BLaER1 (cell line): ENCODE data around the gene COX7C.
"Not testable (repeated sequence)": the region's sequence is repeated elsewhere in the genome, so short reads cannot be mapped to it uniquely, and the experiment has no call there.

Experiments
- H3K27ac ChIP-seq: shearing (Covaris generic); formaldehyde crosslinking; 2 replicates; pipeline ENCODE4 v1.8.1; 2022
- H3K27me3 ChIP-seq: shearing (Covaris generic); formaldehyde crosslinking; 2 replicates; pipeline ENCODE4 v1.8.1; 2022
- H3K36me3 ChIP-seq: shearing (Covaris generic); formaldehyde crosslinking; 2 replicates; pipeline ENCODE4 v1.8.1; 2022
- H3K4me1 ChIP-seq: shearing (Covaris generic); formaldehyde crosslinking; 2 replicates; pipeline ENCODE4 v1.8.1; 2022
- H3K4me2 ChIP-seq: shearing (Covaris generic); formaldehyde crosslinking; 2 replicates; pipeline ENCODE4 v1.8.1; 2022
- H3K4me3 ChIP-seq: shearing (Covaris generic); formaldehyde crosslinking; 2 replicates; pipeline ENCODE4 v1.8.1; 2022
- H3K9ac ChIP-seq: shearing (Covaris generic); formaldehyde crosslinking; 2 replicates; pipeline ENCODE4 v1.8.1; 2022
- H3K9me3 ChIP-seq: shearing (Covaris generic); formaldehyde crosslinking; 2 replicates; pipeline ENCODE4 v1.8.1; 2022
- H4K20me1 ChIP-seq: shearing (Covaris generic); formaldehyde crosslinking; 2 replicates; pipeline ENCODE4 v1.8.1; 2022
- Cebpa-rat ChIP-seq: shearing (Covaris generic); IDR thresholded peaks from 2 replicates; pipeline ENCODE4 v1.8.1; 2022

COX7C gene, protein sequence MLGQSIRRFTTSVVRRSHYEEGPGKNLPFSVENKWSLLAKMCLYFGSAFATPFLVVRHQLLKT

DNA sequence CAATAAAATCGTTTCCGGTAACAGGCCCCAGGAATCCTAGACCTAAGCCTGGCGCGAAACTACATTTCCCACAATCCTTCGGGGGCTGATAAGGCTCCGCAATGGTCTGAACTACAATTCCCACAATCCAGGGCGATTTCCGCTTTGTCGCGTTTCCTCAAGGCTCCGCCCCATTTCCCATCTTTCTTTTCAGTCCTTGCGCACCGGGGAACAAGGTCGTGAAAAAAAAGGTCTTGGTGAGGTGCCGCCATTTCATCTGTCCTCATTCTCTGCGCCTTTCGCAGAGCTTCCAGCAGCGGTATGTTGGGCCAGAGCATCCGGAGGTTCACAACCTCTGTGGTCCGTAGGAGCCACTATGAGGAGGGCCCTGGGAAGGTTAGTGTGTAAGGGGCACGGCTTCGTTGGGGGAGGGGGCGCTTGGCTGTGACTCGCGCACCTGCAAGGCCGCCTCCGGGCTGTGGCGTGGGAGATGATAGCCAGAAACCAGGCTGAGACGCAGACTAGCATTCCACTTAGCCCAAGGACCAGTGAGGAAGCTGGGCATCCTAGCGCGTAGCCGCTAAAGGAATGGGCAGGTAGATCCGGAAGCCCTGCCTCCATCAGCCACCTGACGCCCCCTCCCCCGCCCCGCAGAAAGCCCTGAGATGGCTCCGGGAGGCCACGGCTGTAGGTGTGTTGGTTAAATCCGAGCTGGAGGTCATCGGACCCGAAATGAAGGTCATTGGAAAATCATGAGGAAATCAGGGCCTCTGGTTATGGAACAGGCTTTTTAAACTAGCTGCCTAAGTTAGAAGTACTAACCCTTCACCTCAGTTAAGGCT is at the start of gene COX7C:
Gene COX7C (plus strand): TSS at position 186 of the 821 bp plus-strand sequence. CDS start 115 bp downstream, at position 301.
- Histone ChIP-seq H3K4me1 (peaks cover 14% of the 10 kb centered on the region), H3K4me2 (peak within 1 kb of the TSS; percentile 76), H3K9ac (peak within 1 kb of the TSS; percentile 95), H3K27me3 (no peaks in the 10 kb centered on the region), H3K36me3 (peaks cover 37% of the 10 kb centered on the region), H3K4me3 (peak within 1 kb of the TSS; percentile 94), H3K27ac (peak within 1 kb of the TSS; percentile 93), H4K20me1 (peaks cover 16% of the 10 kb centered on the region; the same call in 1 of the 2 replicates), H3K9me3 (no peaks in the 10 kb centered on the region)
- TF ChIP-seq Cebpa-rat: no peak

- H3K4me1 ChIP-seq, H3K27me3 ChIP-seq, H4K20me1 ChIP-seq, H3K9me3 ChIP-seq, H3K4me3 ChIP-seq, H3K4me2 ChIP-seq, H3K9ac ChIP-seq, H3K27ac ChIP-seq, H3K36me3 ChIP-seq: not testable (repeated sequence)
Measured at GRCh38 chr5:86569522-86570426, 48.0 kb upstream of the COX7C start.

GRCh38 chr5:86570427-86571083 is 47.2 kb upstream of the COX7C start:
- no peak for TF ChIP-seq Cebpa-rat
- H3K9me3 ChIP-seq: peaks cover 8% of the 10 kb centered on the region; the same call in 1 of the 2 replicates
- H3K4me3 ChIP-seq: no peak overlapping the region
- H3K36me3 ChIP-seq: no peaks in the 10 kb centered on the region
- H4K20me1 ChIP-seq: no peaks in the 10 kb centered on the region
- H3K27me3 ChIP-seq: no peaks in the 10 kb centered on the region
- H3K4me2 ChIP-seq: no peak overlapping the region
- no peaks in the 10 kb centered on the region for H3K4me1 ChIP-seq
- H3K27ac ChIP-seq: no peak overlapping the region
- H3K9ac ChIP-seq: no peak overlapping the region

- not testable (repeated sequence) for H3K9me3 ChIP-seq, H4K20me1 ChIP-seq, H3K27me3 ChIP-seq, H3K4me3 ChIP-seq, H3K4me1 ChIP-seq, H3K36me3 ChIP-seq, H3K27ac ChIP-seq, H3K9ac ChIP-seq, H3K4me2 ChIP-seq
Measured at GRCh38 chr5:86571109-86571508, 46.6 kb upstream of the COX7C start.

- no peak overlapping the region for H3K9ac ChIP-seq
- H4K20me1 ChIP-seq: no peaks in the 10 kb centered on the region
- H3K9me3 ChIP-seq: peaks cover 8% of the 10 kb centered on the region; the same call in 1 of the 2 replicates
- H3K4me2 ChIP-seq: no peak overlapping the region
- H3K27me3 ChIP-seq: no peaks in the 10 kb centered on the region
- H3K4me1 ChIP-seq: no peaks in the 10 kb centered on the region
- no peak overlapping the region for H3K4me3 ChIP-seq
- no peaks in the 10 kb centered on the region for H3K36me3 ChIP-seq
- TF ChIP-seq Cebpa-rat: no peak
- no peak overlapping the region for H3K27ac ChIP-seq
Measured at GRCh38 chr5:86572825-86573517, 44.8 kb upstream of the COX7C start.

DNA sequence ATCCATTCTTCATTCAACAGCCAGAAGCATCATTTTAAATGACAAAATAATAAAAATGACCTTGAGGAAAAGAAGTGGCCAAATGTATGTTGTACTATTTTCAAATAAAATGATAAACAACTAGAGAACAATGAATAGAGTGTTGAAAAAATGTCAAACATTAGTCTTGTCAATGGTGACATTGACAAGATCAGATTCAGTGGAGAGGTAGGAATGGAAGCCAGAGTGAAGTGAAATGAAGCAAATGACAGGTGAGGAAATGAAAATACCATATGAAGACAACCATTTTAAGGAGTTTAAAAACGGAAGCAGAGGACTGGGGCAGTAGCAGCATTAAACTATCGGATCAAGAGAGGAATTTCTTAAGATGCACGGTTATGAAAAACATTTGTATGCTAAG is 38.2 kb upstream of the COX7C start:
- Histone ChIP-seq H3K4me3 (no peak overlapping the region), H3K27ac (no peak overlapping the region), H3K27me3 (no peaks in the 10 kb centered on the region), H3K4me2 (no peak overlapping the region), H4K20me1 (no peaks in the 10 kb centered on the region), H3K9me3 (no peaks in the 10 kb centered on the region), H3K36me3 (no peaks in the 10 kb centered on the region), H3K9ac (no peak overlapping the region), H3K4me1 (no peaks in the 10 kb centered on the region)
- TF ChIP-seq Cebpa-rat: no peak

GRCh38 chr5:86596476-86596875 is 21.3 kb upstream of the COX7C start:
- no peak overlapping the region for H3K4me3 ChIP-seq
- no peak overlapping the region for H3K27ac ChIP-seq
- no peak overlapping the region for H3K4me2 ChIP-seq
- H3K36me3 ChIP-seq: no peaks in the 10 kb centered on the region
- no peak for TF ChIP-seq Cebpa-rat
- H4K20me1 ChIP-seq: no peaks in the 10 kb centered on the region
- H3K9ac ChIP-seq: no peak overlapping the region
- H3K9me3 ChIP-seq: no peaks in the 10 kb centered on the region
- no peaks in the 10 kb centered on the region for H3K4me1 ChIP-seq
- H3K27me3 ChIP-seq: no peaks in the 10 kb centered on the region

GRCh38 chr5:86605881-86606280 is 11.9 kb upstream of the COX7C start:
- H3K4me2 ChIP-seq: no peak overlapping the region
- H3K4me1 ChIP-seq: no peaks in the 10 kb centered on the region
- no peak overlapping the region for H3K9ac ChIP-seq
- no peaks in the 10 kb centered on the region for H3K27me3 ChIP-seq
- no peaks in the 10 kb centered on the region for H4K20me1 ChIP-seq
- TF ChIP-seq Cebpa-rat: no peak
- no peaks in the 10 kb centered on the region for H3K9me3 ChIP-seq
- no peak overlapping the region for H3K4me3 ChIP-seq
- no peak overlapping the region for H3K27ac ChIP-seq
- no peaks in the 10 kb centered on the region for H3K36me3 ChIP-seq

GRCh38 chr5:86613455-86613854 is 4.3 kb upstream of the COX7C start:
- Histone ChIP-seq H4K20me1 (no peaks in the 10 kb centered on the region; the same call in 1 of the 2 replicates), H3K27ac (no peak overlapping the region), H3K4me3 (no peak overlapping the region), H3K4me1 (no peaks in the 10 kb centered on the region), H3K9ac (no peak overlapping the region), H3K4me2 (no peak overlapping the region), H3K27me3 (no peaks in the 10 kb centered on the region), H3K9me3 (no peaks in the 10 kb centered on the region), H3K36me3 (no peaks in the 10 kb centered on the region)
- no peak for TF ChIP-seq Cebpa-rat
